Adrenal gland (tissue), 5 donors: ENCODE data around the gene FYCO1.

Experiments
- POLR2A ChIP-seq, 2 donors: fragments of 450-650 bp; IDR thresholded peaks; one replicate each; pipeline ENCODE4 v1.6.1; 2017; ENCODE audit warnings: antibody characterized with exemption in 2 of 2, mild to moderate bottlenecking in 2 of 2, moderate library complexity in 1 of 2
- TF ChIP-seq, protein P1 (sequence below), 6 experiments: fragments of 450-650 bp in 4 of 6; fragments of 200-600 bp in 2 of 6; sonication (generic) in 1 of 6; IDR thresholded peaks; 1 replicate in 5 of 6; 2 replicates in 1 of 6; pipeline versions ENCODE4 v1.5.1 to v1.8.0; 2016 to 2021; ENCODE audit warnings: antibody characterized with exemption in 6 of 6, mild to moderate bottlenecking in 2 of 6, moderate library complexity in 1 of 6
- donor health status: DM: no; HTN: no; CAD: no.

DNA sequence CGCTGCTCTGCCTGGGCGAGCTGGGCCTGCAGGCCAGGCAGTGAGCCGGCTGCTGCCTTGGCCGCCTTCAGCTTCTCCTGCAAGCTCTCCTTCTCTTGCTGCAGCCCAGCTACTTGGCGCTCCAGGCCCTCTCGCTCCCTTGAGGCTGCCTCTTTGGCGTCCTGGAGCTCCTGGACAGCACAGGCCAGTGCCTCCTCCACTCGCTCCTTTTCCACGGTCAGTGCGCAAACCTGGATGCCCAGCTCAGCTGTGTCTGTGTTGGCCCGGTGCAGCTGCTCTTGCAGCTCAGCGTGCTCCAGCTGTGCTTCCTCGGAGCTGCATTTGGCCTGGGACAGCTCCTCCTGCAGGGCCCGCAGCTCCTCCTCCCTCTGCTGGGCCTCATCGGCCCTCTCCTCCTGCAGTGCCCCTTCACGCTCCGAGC is 29.2 kb downstream of the FYCO1 start:
- no peak for TF ChIP-seq POLR2A (IDR thresholded peaks at IDR 0.05)
- TF ChIP-seq, protein P1, sequence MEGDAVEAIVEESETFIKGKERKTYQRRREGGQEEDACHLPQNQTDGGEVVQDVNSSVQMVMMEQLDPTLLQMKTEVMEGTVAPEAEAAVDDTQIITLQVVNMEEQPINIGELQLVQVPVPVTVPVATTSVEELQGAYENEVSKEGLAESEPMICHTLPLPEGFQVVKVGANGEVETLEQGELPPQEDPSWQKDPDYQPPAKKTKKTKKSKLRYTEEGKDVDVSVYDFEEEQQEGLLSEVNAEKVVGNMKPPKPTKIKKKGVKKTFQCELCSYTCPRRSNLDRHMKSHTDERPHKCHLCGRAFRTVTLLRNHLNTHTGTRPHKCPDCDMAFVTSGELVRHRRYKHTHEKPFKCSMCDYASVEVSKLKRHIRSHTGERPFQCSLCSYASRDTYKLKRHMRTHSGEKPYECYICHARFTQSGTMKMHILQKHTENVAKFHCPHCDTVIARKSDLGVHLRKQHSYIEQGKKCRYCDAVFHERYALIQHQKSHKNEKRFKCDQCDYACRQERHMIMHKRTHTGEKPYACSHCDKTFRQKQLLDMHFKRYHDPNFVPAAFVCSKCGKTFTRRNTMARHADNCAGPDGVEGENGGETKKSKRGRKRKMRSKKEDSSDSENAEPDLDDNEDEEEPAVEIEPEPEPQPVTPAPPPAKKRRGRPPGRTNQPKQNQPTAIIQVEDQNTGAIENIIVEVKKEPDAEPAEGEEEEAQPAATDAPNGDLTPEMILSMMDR (IDR thresholded peaks at IDR 0.05) = no peak
